HepG2 (cell line): ENCODE results near the gene STX4. TPM values are rescaled to one million over a fixed set of nuclear protein-coding genes. Genes with fewer than 3 reads are reported as not detected.

Experiments
- ATAC-seq: fragments of 200-7000 bp; cut with Tn5 transposase; 3 replicates; pipeline ENCODE4 v1.9.1; 2020; ENCODE audit warnings: mild to moderate bottlenecking, moderate library complexity
- BruUV-seq: library from RNA; stranded (reverse); fragments of 400-500 nt; replicated peaks from 2 replicates; lab custom pipeline; 2021; lab: Mats Ljungman, UMichigan
- CTCF ChIA-PET: fragments of 300-600 bp; formaldehyde crosslinking; extraction: SDS; loops from one replicate; lab custom pipeline; 2021; ENCODE audit warnings: low total read pairs, inconsistent platforms, low intra/inter-chr PET ratio; lab: Yijun Ruan, JAX
- POLR2A ChIA-PET: fragments of 350-600 bp; sonication (Branson Sonifier 250); formaldehyde crosslinking; loops from one replicate; lab custom pipeline; 2020; ENCODE audit warnings: antibody characterized with exemption, inconsistent platforms; lab: Yijun Ruan, JAX
- DNase-seq: peaks from one replicate; pipeline ENCODE4 v3.0.0-alpha.2; 2015; ENCODE audit warnings: low spot score
- FAIRE-seq: peaks from 3 replicates; lab custom pipeline; 2011; peaks lifted over from hg19 to GRCh38; lab: Jason Lieb, UNC
- H2AFZ ChIP-seq: one replicate; pipeline ENCODE4 v1.6.1; 2011; ENCODE audit warnings: low read length, inconsistent platforms
- H3K27ac ChIP-seq: fragments of 300-600 bp; 3 replicates; pipeline ENCODE4 v1.8.0; 2011; ENCODE audit warnings: mixed run types, mild to moderate bottlenecking, mixed read lengths, low read length, inconsistent platforms; ENCODE audit not compliant: insufficient read depth; ENCODE audit errors: extremely low read length
- H3K27me3 ChIP-seq, 2 experiments: fragments of 200-600 bp in 1 of 2; 2 replicates in 1 of 2; 3 replicates in 1 of 2; pipeline versions ENCODE4 v1.6.0 to v1.8.0; 2011; ENCODE audit warnings: low read length in 2 of 2, mild to moderate bottlenecking in 2 of 2, moderate library complexity in 2 of 2, inconsistent platforms in 1 of 2; ENCODE audit not compliant: insufficient read depth in 2 of 2, control insufficient read depth in 1 of 2
- H3K36me3 ChIP-seq, 2 experiments: fragments of 200-600 bp in 1 of 2; replicated peaks in 1 of 2; 2 replicates in 1 of 2; 3 replicates in 1 of 2; pipeline versions ENCODE4 v1.5.1 to v1.8.0; 2011; ENCODE audit warnings: low read length in 2 of 2, inconsistent platforms in 1 of 2; ENCODE audit not compliant: insufficient read depth in 2 of 2, control insufficient read depth in 1 of 2
- H3K4me1 ChIP-seq: 2 replicates; pipeline ENCODE4 v1.5.1; 2012; ENCODE audit warnings: low read length, inconsistent platforms; ENCODE audit not compliant: insufficient read depth
- H3K4me2 ChIP-seq: 2 replicates; pipeline ENCODE4 v1.6.0; 2011; ENCODE audit warnings: low read depth, low read length, inconsistent platforms
- H3K4me3 ChIP-seq, 3 experiments: fragments of 200-600 bp in 1 of 3; sonication (generic), shearing (Covaris generic) in 1 of 3; replicated peaks in 1 of 3; 2 replicates each; pipeline ENCODE4 v1.5.1; 2011 to 2016; ENCODE audit warnings: low read length in 3 of 3, inconsistent platforms in 2 of 3, low read depth in 2 of 3, mild to moderate bottlenecking in 2 of 3, control low read depth in 1 of 3, mixed read lengths in 1 of 3; ENCODE audit not compliant: insufficient read depth in 1 of 3
- H3K79me2 ChIP-seq: one replicate; pipeline ENCODE4 v1.6.1; 2011; ENCODE audit warnings: low read length, inconsistent platforms; ENCODE audit not compliant: insufficient read depth
- H3K9ac ChIP-seq: 2 replicates; pipeline ENCODE4 v1.6.0; 2011; ENCODE audit warnings: mild to moderate bottlenecking, low read depth, low read length, inconsistent platforms; ENCODE audit not compliant: insufficient read depth
- H3K9me3 ChIP-seq: 2 replicates; pipeline ENCODE4 v1.5.1; 2012; ENCODE audit warnings: mild to moderate bottlenecking, low read length
- H4K20me1 ChIP-seq: 2 replicates; pipeline ENCODE4 v1.6.0; 2011; ENCODE audit warnings: inconsistent platforms, mild to moderate bottlenecking, low read length, moderate library complexity; ENCODE audit not compliant: insufficient read depth
- ARNTL ChIP-seq: sonication (generic); formaldehyde crosslinking; IDR thresholded peaks from 2 replicates; pipeline ENCODE4 v1.4.0; 2020; ENCODE audit warnings: mild to moderate bottlenecking, missing genetic modification reagents
- PHF20 ChIP-seq: sonication (generic); formaldehyde crosslinking; IDR thresholded peaks from 2 replicates; pipeline ENCODE4 v1.5.0; 2020; ENCODE audit warnings: mild to moderate bottlenecking, missing genetic modification reagents
- SETDB1 ChIP-seq: sonication (generic); formaldehyde crosslinking; IDR thresholded peaks from 2 replicates; pipeline ENCODE4 v1.5.1; 2020; ENCODE audit warnings: missing genetic modification reagents, mild to moderate bottlenecking, borderline replicate concordance
- SOX6 ChIP-seq, 2 experiments: fragments of 450-650 bp in 1 of 2; sonication (generic) in 1 of 2; formaldehyde crosslinking in 1 of 2; IDR thresholded peaks; 2 replicates each; pipeline versions ENCODE4 v1.4.0 to v1.6.1; 2017 to 2020; ENCODE audit warnings: antibody characterized with exemption in 1 of 2, mild to moderate bottlenecking in 1 of 2, missing genetic modification reagents in 1 of 2
- SRSF4 ChIP-seq: fragments of 200-400 bp; formaldehyde crosslinking; IDR thresholded peaks from one replicate; pipeline ENCODE4 v1.6.1; 2018; ENCODE audit warnings: mild to moderate bottlenecking, low read depth, low read length, moderate library complexity; ENCODE audit not compliant: poor library complexity, severe bottlenecking
- ZBTB4 ChIP-seq: sonication (generic); formaldehyde crosslinking; IDR thresholded peaks from 2 replicates; pipeline ENCODE4 v1.4.0; 2020; ENCODE audit warnings: missing genetic modification reagents, mild to moderate bottlenecking, borderline replicate concordance
- ZC3H4 ChIP-seq: sonication (generic); formaldehyde crosslinking; IDR thresholded peaks from 2 replicates; pipeline ENCODE4 v1.4.0; 2020; ENCODE audit warnings: missing genetic modification reagents, borderline replicate concordance
- ZKSCAN8 ChIP-seq: IDR thresholded peaks from 2 replicates; pipeline ENCODE4 v1.6.1; 2016; ENCODE audit warnings: borderline replicate concordance, missing genetic modification reagents, missing compliant biosample characterization
- ZNF207 ChIP-seq: fragments of 450-650 bp; IDR thresholded peaks from 2 replicates; pipeline ENCODE4 v1.6.1; 2016; ENCODE audit warnings: antibody characterized with exemption, borderline replicate concordance
- ZNF333 ChIP-seq: sonication (generic); formaldehyde crosslinking; IDR thresholded peaks from 2 replicates; pipeline ENCODE4 v1.4.0; 2020; ENCODE audit warnings: mild to moderate bottlenecking, missing genetic modification reagents, borderline replicate concordance
- ZNF33A ChIP-seq: sonication (generic); formaldehyde crosslinking; IDR thresholded peaks from 2 replicates; pipeline ENCODE4 v1.5.1; 2020; ENCODE audit warnings: missing genetic modification reagents, mild to moderate bottlenecking, moderate library complexity, borderline replicate concordance
- ZNF367 ChIP-seq: sonication (generic); formaldehyde crosslinking; IDR thresholded peaks from 2 replicates; pipeline ENCODE4 v1.4.0; 2020; ENCODE audit warnings: missing genetic modification reagents, borderline replicate concordance
- ZNF720 ChIP-seq: sonication (generic); formaldehyde crosslinking; IDR thresholded peaks from 2 replicates; pipeline ENCODE4 v1.4.0; 2020; ENCODE audit warnings: missing genetic modification reagents
- WGBS: methylation state at CpG from one replicate; pipeline ENCODE4 v1.1.6; 2017; ENCODE audit warnings: low lambda C conversion rate; 5-methylcytosine and 5-hydroxymethylcytosine counted together
- in situ Hi-C: cut with HindIII; loops from 2 replicates; pipeline ENCODE4 v1.10.0; 2017; ENCODE audit warnings: low pct_unique_long_range_greater_than_20kb; ENCODE audit not compliant: extremely low pct_ligation_motif_present
- intact Hi-C: fragments of 100-400 bp; cut with micrococcal nuclease; formaldehyde crosslinking; loops from one replicate; pipeline ENCODE4 v1.10.0; 2022; ENCODE audit not compliant: unreplicated experiment
- polyA plus RNA-seq, 8 experiments: library from polyadenylated mRNA; depleted of rRNA in 3 of 8; stranded (reverse) in 7 of 8; unstranded in 1 of 8; fragments of >200 nt; fragmentation: Illumina TruSeq in 4 of 8; extraction: Trizol in 4 of 8; gene quantifications; 2 replicates each; pipeline versions ENCODE4 v1.2.1 to v1.2.3, GENCODE V29; 2011 to 2016; ENCODE audit warnings: low read depth in 4 of 8, missing spikeins in 1 of 8, mixed read lengths in 1 of 8; ENCODE audit not compliant: insufficient read depth in 1 of 8
- total RNA-seq, 5 experiments: library from RNA; depleted of rRNA; stranded (reverse); fragments of >200 nt; fragmentation: Illumina TruSeq; extraction: Trizol; gene quantifications; 2 replicates each; pipeline ENCODE4 v1.2.3, GENCODE V29; 2016; ENCODE audit warnings: low read depth in 1 of 5
- TF ChIP-seq, protein P1 (sequence below): IDR thresholded peaks from 2 replicates; pipeline ENCODE4 v1.6.1; 2012; ENCODE audit warnings: low read depth, low read length, improper control_type of control experiment
- TF ChIP-seq, protein P2 (sequence below): sonication (generic); formaldehyde crosslinking; IDR thresholded peaks from 2 replicates; pipeline ENCODE4 v1.4.0; 2020; ENCODE audit warnings: missing genetic modification reagents, borderline replicate concordance

Gene STX4
- total and polyA plus RNA-seq, 2 of the 13 experiments (the other 11 are each of a cell fraction or from before 2014, with no cell fraction given) = 29.2 to 34.6 TPM

DNA sequence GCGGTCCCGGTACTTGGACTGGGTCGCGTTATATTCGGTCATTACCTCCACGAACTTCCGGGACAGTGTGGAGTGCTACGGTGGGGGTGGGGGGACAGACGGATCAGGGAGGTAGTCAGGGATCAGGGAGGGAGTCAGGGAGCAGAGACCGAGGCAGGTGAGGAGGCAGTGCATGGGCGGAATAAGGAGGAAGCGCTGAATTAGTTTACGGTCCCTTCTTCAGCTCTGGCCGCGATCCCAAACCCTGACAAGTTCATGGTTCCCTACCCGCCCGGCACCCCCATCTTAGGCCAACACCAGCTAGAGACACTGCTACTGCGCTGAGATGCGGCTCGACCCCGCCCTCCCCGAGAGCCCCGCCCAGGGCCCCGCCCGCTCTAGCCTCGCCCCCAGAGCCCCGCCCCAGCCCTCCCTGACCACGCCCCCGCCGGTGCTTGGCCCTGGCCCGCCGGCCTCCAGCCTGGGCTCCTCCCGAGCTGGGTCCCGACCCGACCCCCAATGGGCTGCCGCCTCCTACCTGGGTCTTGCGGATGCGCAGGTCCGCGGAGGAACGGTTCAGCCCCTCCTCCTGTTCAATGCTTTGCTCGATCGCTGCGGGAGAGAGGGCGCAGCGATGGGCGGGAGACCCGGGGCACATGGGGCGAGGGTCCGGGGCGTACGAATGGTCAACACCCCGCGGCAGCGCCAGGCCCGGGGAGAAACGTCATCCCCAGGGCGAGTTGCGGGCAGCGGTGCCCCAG is 36.2 kb upstream of the STX4 start:
- intact Hi-C loops = loop anchor here (1.0 to 5.0 kb wide), 5 partner anchors 12 to 210 kb away; partner anchors contain the start of genes HSD3B7, ZNF629, ZNF646 and ZNF668
- TF ChIP-seq ZNF207 (no peak), PHF20 (CRISPR knock-in tag) (0 out of 2 replicates have a peak, but pooled peaks have one; percentile 50), ZKSCAN8 (CRISPR knock-in tag) (no peak; the same call in 1 of the 2 replicates), ARNTL (peak; percentile 72; the same call in 1 of the 2 replicates), ZBTB4 (CRISPR knock-in tag) (no peak), ZNF333 (CRISPR knock-in tag) (peak; percentile 50), SOX6 (IDR thresholded peaks at IDR 0.05) (no peak), SOX6 (CRISPR knock-in tag; IDR thresholded peaks at IDR 0.05) (peak; percentile 51; the same call in 1 of the 2 replicates), ZNF367 (CRISPR knock-in tag) (no peak), ZNF33A (CRISPR knock-in tag) (peak; percentile 63; the same call in 1 of the 2 replicates), SETDB1 (CRISPR knock-in tag) (no peak), SRSF4 (no peak), ZC3H4 (peak; percentile 71; the same call in 1 of the 2 replicates), ZNF720 (CRISPR knock-in tag) (peak; percentile 65; the same call in 1 of the 2 replicates)
- TF ChIP-seq, protein P1, sequence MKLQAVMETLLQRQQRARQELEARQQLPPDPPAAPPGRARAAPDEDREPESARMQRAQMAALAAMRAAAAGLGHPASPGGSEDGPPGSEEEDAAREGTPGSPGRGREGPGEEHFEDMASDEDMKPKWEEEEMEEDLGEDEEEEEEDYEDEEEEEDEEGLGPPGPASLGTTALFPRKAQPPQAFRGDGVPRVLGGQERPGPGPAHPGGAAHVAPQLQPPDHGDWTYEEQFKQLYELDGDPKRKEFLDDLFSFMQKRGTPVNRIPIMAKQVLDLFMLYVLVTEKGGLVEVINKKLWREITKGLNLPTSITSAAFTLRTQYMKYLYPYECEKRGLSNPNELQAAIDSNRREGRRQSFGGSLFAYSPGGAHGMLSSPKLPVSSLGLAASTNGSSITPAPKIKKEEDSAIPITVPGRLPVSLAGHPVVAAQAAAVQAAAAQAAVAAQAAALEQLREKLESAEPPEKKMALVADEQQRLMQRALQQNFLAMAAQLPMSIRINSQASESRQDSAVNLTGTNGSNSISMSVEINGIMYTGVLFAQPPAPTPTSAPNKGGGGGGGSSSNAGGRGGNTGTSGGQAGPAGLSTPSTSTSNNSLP = no peak
- TF ChIP-seq, protein P2, sequence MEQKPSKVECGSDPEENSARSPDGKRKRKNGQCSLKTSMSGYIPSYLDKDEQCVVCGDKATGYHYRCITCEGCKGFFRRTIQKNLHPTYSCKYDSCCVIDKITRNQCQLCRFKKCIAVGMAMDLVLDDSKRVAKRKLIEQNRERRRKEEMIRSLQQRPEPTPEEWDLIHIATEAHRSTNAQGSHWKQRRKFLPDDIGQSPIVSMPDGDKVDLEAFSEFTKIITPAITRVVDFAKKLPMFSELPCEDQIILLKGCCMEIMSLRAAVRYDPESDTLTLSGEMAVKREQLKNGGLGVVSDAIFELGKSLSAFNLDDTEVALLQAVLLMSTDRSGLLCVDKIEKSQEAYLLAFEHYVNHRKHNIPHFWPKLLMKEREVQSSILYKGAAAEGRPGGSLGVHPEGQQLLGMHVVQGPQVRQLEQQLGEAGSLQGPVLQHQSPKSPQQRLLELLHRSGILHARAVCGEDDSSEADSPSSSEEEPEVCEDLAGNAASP = peak; percentile 58; the same call in 1 of the 2 replicates

More for the DNA sequence above, 36.2 kb upstream of the STX4 start:
- Histone ChIP-seq H3K36me3 (no peaks in the 10 kb centered on the region), H3K9ac (peak overlapping the region; percentile 79), H2AFZ (peak overlapping the region; percentile 15), H3K4me1 (peaks cover 87% of the 10 kb centered on the region), H4K20me1 (no peaks in the 10 kb centered on the region), H3K27me3 (no peaks in the 10 kb centered on the region), H3K27ac (peak overlapping the region; percentile 93), H3K4me2 (peak overlapping the region; percentile 97), H3K79me2 (no peaks in the 10 kb centered on the region), H3K9me3 (no peaks in the 10 kb centered on the region), H3K4me3 (peak overlapping the region; percentile 84 to 89 (median 84))
- BruUV-seq = TSS peak; percentile 86
- ChIA-PET CTCF (no interaction called here), POLR2A (interaction anchor here (0.6 to 5.9 kb wide), 22 partner anchors 9 to 704 kb away, joined by 3 to 81 read pairs (median 6); partner anchors contain the start of genes FUS, HSD3B7, KAT8 and STX4)
- ATAC-seq (peak; percentile 70), DNase-seq (peak; percentile 79), FAIRE-seq (no peak)
- in situ Hi-C loops = loop anchor here (10.0 to 25.0 kb wide), 2 partner anchors 715 to 878 kb away; partner anchors contain the start of gene ZNF267
- WGBS = under 1% methylated on average over 27 of the region's 60 CpGs
